ENCODE results near the gene FANCG. TPM values are rescaled to one million over a fixed set of nuclear protein-coding genes. Genes with fewer than 3 reads are reported as not detected.

FANCG gene
- total RNA-seq, 1 experiment from 2014 or later: 73.8 TPM

GRCh38 chr9:35116898-35117551, 37.3 kb upstream of the FANCG start:
- H3K36me3 ChIP-seq (ENCODE audit: control insufficient read depth, insufficient read depth, low read length): no peaks in the 10 kb centered on the region
- BruUV-seq (replicated peaks): no TSS peak
- no peaks in the 10 kb centered on the region for H3K9me3 ChIP-seq (ENCODE audit: control insufficient read depth, insufficient read depth, low read depth, low read length)
- ChIA-PET POLR2A (interaction anchor here (0.5 kb wide), 1 partner anchor 101 kb away, joined by 3 read pairs; no protein-coding TSS in a partner anchor), CTCF (interaction anchor here (0.6 to 2.0 kb wide), 8 partner anchors 30 to 585 kb away, joined by 3 to 12 read pairs (median 4); no protein-coding TSS in a partner anchor)
- TF ChIP-seq, protein P1, sequence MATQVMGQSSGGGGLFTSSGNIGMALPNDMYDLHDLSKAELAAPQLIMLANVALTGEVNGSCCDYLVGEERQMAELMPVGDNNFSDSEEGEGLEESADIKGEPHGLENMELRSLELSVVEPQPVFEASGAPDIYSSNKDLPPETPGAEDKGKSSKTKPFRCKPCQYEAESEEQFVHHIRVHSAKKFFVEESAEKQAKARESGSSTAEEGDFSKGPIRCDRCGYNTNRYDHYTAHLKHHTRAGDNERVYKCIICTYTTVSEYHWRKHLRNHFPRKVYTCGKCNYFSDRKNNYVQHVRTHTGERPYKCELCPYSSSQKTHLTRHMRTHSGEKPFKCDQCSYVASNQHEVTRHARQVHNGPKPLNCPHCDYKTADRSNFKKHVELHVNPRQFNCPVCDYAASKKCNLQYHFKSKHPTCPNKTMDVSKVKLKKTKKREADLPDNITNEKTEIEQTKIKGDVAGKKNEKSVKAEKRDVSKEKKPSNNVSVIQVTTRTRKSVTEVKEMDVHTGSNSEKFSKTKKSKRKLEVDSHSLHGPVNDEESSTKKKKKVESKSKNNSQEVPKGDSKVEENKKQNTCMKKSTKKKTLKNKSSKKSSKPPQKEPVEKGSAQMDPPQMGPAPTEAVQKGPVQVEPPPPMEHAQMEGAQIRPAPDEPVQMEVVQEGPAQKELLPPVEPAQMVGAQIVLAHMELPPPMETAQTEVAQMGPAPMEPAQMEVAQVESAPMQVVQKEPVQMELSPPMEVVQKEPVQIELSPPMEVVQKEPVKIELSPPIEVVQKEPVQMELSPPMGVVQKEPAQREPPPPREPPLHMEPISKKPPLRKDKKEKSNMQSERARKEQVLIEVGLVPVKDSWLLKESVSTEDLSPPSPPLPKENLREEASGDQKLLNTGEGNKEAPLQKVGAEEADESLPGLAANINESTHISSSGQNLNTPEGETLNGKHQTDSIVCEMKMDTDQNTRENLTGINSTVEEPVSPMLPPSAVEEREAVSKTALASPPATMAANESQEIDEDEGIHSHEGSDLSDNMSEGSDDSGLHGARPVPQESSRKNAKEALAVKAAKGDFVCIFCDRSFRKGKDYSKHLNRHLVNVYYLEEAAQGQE (IDR thresholded peaks at IDR 0.05; ENCODE audit: insufficient read depth in 1 of 2, low read depth in 2 of 2, low read length in 1 of 2): no peak
- TF ChIP-seq POLR2AphosphoS5 (IDR thresholded peaks at IDR 0.05; ENCODE audit: low read depth, low read length) (no peak), SIN3A (IDR thresholded peaks at IDR 0.05; ENCODE audit: borderline replicate concordance, insufficient read depth, low read depth, low read length) (0 out of 2 replicates have a peak, but pooled peaks have one; percentile 85), TCF7L2 (IDR thresholded peaks at IDR 0.05; ENCODE audit: low read depth, low read length) (no peak), CTCF (IDR thresholded peaks at IDR 0.05) (no peak)
- ATAC-seq (peak; percentile 83), DNase-seq (ENCODE audit: low read depth, low spot score) (peak; percentile 82)
- peaks cover 21% of the 10 kb centered on the region for H3K4me1 ChIP-seq (ENCODE audit: control insufficient read depth, insufficient read depth, low read length)
- peak overlapping the region; percentile 70 to 97 for H3K4me3 ChIP-seq (ENCODE audit: low read depth in 2 of 2, low read length in 2 of 2)
- H3K27me3 ChIP-seq (ENCODE audit: control insufficient read depth, insufficient read depth, low read length): no peaks in the 10 kb centered on the region
- H3K27ac ChIP-seq (ENCODE audit: low read length): peak overlapping the region; percentile 52
- in situ Hi-C loops (cut with HindIII; ENCODE audit: low pct_unique_long_range_greater_than_20kb, low sequenced_read_pairs) (no loop called here), intact Hi-C loops (cut with micrococcal nuclease; ENCODE audit: unreplicated experiment) (loop anchor here (1.0 to 5.0 kb wide), 3 partner anchors 142 to 435 kb away; no protein-coding TSS in a partner anchor)

DNA sequence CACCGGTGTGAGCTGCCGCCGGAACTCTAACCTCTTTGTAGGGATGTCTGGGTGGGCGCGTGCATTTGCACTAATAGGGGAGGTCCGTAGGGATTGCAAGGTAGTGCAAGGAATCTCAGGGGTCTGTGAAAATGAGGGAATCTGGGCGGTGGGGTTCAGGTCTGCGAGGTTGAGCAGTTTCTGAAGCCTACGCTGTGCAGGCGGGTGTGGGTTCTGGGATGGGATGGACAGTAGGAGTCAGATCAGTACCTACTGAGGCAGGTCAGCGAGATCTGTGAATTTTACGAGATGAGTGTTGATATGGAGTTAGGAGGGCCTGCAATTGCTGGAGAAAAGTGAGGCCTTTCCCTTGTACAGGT, 36.8 kb upstream of the FANCG start:
- ATAC-seq (peak; percentile 19), DNase-seq (ENCODE audit: low read depth, low spot score) (no peak)
- no peaks in the 10 kb centered on the region for H3K36me3 ChIP-seq (ENCODE audit: control insufficient read depth, insufficient read depth, low read length)
- ChIA-PET POLR2A (interaction anchor here (0.5 kb wide), 1 partner anchor 101 kb away, joined by 3 read pairs; no protein-coding TSS in a partner anchor), CTCF (interaction anchor here (0.9 to 2.0 kb wide), 5 partner anchors 142 to 437 kb away, joined by 3 to 12 read pairs (median 4); no protein-coding TSS in a partner anchor)
- peak overlapping the region; percentile 70 to 97 for H3K4me3 ChIP-seq (ENCODE audit: low read depth in 2 of 2, low read length in 2 of 2)
- in situ Hi-C loops (cut with HindIII; ENCODE audit: low pct_unique_long_range_greater_than_20kb, low sequenced_read_pairs): no loop called here
- intact Hi-C loops (cut with micrococcal nuclease; ENCODE audit: unreplicated experiment): loop anchor here (1.0 to 5.0 kb wide), 3 partner anchors 143 to 436 kb away; no protein-coding TSS in a partner anchor
- no peak for TF ChIP-seq POLR2AphosphoS5 (IDR thresholded peaks at IDR 0.05; ENCODE audit: low read depth, low read length)
- TF ChIP-seq, protein P1 (IDR thresholded peaks at IDR 0.05; ENCODE audit: insufficient read depth in 1 of 2, low read depth in 2 of 2, low read length in 1 of 2): no peak
- no peak for TF ChIP-seq TCF7L2 (IDR thresholded peaks at IDR 0.05; ENCODE audit: low read depth, low read length)
- no peak for TF ChIP-seq SIN3A (IDR thresholded peaks at IDR 0.05; ENCODE audit: borderline replicate concordance, insufficient read depth, low read depth, low read length)
- TF ChIP-seq CTCF (IDR thresholded peaks at IDR 0.05): no peak
- H3K9me3 ChIP-seq (ENCODE audit: control insufficient read depth, insufficient read depth, low read depth, low read length): no peaks in the 10 kb centered on the region
- peak overlapping the region; percentile 24; the same call in 1 of the 2 replicates for H3K27ac ChIP-seq (ENCODE audit: low read length)
- peaks cover 24% of the 10 kb centered on the region for H3K4me1 ChIP-seq (ENCODE audit: control insufficient read depth, insufficient read depth, low read length)
- BruUV-seq (replicated peaks): no TSS peak
- H3K27me3 ChIP-seq (ENCODE audit: control insufficient read depth, insufficient read depth, low read length): no peaks in the 10 kb centered on the region

All from Panc1 (cell line).